ENCODE data around the gene MMP28.

- TF ChIP-seq POLR2AphosphoS5 (IDR thresholded peaks at IDR 0.05; ENCODE audit: borderline replicate concordance, low read depth, low read length) (no peak), EZH2 (IDR thresholded peaks at IDR 0.05) (no peak)
Measured at GRCh38 chr17:35769895-35770486, 25.4 kb downstream of the MMP28 start.
